CD1c-positive myeloid dendritic cell (primary cell): ENCODE data around the gene SNX2.
"Not testable (repeated sequence)": the region's sequence is repeated elsewhere in the genome, so short reads cannot be mapped to it uniquely, and the experiment has no call there.

Experiments used
- DNase-seq: peaks from one replicate; pipeline ENCODE4 v3.0.0-alpha.2; 2016; ENCODE audit errors: extremely low spot score

The SNX2 gene, protein sequence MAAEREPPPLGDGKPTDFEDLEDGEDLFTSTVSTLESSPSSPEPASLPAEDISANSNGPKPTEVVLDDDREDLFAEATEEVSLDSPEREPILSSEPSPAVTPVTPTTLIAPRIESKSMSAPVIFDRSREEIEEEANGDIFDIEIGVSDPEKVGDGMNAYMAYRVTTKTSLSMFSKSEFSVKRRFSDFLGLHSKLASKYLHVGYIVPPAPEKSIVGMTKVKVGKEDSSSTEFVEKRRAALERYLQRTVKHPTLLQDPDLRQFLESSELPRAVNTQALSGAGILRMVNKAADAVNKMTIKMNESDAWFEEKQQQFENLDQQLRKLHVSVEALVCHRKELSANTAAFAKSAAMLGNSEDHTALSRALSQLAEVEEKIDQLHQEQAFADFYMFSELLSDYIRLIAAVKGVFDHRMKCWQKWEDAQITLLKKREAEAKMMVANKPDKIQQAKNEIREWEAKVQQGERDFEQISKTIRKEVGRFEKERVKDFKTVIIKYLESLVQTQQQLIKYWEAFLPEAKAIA

GRCh38 chr5:122774861-122775549, at the start of gene SNX2:
TSS of gene SNX2 (plus strand) at chr5:122775080. CDS start at chr5:122775104, 24 bp downstream.
- DNase-seq: peak; percentile 92

- DNase-seq: no peak
Observed at GRCh38 chr5:122727112-122727541, 47.8 kb upstream of the SNX2 start.

DNA sequence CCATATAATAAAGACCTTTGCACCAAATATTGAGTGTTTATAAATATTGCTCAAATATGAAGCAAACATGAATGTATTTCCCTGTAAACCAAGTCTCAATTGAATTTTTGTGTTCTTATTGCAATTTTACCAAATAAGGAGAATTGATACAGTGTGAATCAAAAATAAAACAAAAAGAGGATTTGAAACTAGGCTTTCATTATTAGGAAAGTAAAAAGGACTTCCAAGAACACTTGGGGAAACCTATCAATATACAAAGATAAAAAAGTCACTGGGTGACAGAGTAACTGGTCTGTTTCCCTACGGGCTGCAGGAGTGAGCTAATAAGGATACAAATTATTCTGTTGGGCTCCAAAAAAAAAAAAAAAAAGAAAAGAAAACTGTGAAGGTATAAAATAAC, 44.8 kb upstream of the SNX2 start:
- peak; percentile 53 for DNase-seq

- DNase-seq: peak; percentile 32
Observed at GRCh38 chr5:122730456-122730855, 44.4 kb upstream of the SNX2 start.

DNA sequence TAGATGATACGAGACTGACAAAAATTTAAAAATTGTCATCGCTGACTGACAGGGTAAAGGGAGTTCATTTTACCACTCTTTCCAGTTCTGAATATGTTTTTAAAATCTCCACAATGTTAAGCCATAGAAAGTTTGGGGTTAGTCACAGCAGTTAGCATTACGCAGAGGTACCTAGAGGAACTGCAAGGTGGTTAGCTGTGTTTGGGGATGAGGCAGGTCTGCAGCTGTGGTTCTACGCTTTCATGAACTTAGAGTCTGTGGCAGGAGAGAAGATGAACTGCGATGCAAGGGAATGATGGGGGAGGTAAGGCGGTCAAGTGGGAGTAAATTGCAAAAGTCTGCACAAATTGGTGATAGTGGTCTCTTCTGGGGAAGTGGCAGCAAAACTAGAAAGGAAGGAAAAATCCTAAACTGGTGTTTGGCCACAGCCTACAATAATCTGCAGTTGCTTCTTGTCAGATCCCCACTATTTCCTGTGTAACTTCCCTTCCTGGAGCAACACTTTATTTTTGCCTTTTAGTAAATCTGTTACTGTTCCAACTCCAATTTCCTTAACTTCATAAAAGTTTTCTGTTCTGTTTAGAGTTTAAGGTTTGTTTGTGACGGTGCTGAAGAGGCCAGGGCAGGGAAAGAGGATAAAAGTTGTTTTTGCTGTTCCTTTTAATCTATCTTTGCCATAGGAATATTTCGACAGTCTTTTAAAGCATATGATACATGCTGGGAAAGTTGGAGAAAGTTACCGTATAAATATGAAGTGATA, 38.6 kb upstream of the SNX2 start:
- DNase-seq: no peak

DNA sequence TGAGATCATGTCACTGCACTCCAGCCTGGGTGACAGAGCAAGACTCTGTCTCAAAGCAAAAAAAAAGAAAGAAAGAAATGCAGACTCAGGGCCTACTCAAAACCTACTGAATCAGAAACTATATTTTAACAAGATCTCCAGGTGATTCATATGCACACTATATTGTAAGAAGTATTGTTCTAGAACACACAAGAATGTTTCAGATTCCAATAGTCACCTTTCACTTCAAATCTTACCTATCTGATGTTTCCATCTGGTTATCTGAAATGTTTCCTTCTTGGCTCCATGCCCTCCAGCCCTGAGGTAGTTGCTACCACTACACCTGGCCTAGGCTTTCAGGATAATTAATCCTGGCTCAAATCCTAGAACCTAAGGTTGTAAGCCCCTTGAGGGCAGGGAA, 36.8 kb upstream of the SNX2 start:
- no peak for DNase-seq

GRCh38 chr5:122741681-122742080, 33.2 kb upstream of the SNX2 start:
- DNase-seq: no peak

- no peak for DNase-seq
Observed at GRCh38 chr5:122743261-122743660, 31.6 kb upstream of the SNX2 start.

DNA sequence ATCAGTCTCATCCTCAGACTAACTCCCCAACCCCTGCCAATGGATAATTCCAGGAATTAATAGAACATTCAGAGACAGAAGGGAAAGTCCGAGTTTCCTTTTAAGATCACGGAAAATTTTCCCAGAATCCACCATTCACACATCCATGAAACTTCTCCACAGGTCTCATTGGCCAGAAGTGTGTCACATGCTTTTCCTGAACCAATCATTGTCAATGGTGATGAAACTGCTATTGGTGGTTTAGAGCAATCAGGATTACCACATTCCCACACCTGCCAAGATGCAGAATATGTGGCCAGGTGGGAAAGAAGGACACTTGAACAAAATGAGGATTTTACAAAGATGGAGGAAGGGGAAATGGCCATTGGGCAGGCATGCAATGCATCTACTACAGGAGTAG, 29.3 kb upstream of the SNX2 start:
- no peak for DNase-seq

GRCh38 chr5:122749886-122750285, 25.0 kb upstream of the SNX2 start:
- DNase-seq: no peak

- DNase-seq: no peak
Observed at GRCh38 chr5:122751293-122751782, 23.5 kb upstream of the SNX2 start.

GRCh38 chr5:122753500-122753899, 21.4 kb upstream of the SNX2 start:
- no peak for DNase-seq

GRCh38 chr5:122755783-122756182, 19.1 kb upstream of the SNX2 start:
- no peak for DNase-seq

GRCh38 chr5:122756264-122756911, 18.5 kb upstream of the SNX2 start:
- peak; percentile 87 for DNase-seq

DNA sequence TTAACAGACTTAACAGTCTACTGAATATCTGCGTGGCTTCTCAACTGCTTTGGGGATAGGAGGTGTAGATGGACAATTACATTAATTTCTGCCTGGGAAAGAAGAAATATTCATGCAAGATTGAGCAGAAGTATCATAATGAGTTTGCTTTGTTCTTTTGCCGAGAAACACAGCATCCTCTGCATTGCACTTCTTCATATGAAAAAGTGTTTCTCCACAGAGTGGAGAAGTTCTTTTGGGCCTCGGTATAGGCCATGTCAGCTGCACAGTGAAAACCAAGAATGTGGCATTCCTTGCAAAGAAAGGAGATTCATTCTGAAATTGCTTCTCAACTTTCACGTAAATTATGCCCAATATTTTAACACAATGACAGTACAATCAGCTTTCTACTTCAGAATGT, 17.6 kb upstream of the SNX2 start:
- DNase-seq: peak; percentile 24

GRCh38 chr5:122759241-122760070, 15.4 kb upstream of the SNX2 start:
- no peak for DNase-seq

- no peak for DNase-seq
Observed at GRCh38 chr5:122760236-122760635, 14.6 kb upstream of the SNX2 start.

GRCh38 chr5:122761115-122761514, 13.8 kb upstream of the SNX2 start:
- no peak for DNase-seq

DNA sequence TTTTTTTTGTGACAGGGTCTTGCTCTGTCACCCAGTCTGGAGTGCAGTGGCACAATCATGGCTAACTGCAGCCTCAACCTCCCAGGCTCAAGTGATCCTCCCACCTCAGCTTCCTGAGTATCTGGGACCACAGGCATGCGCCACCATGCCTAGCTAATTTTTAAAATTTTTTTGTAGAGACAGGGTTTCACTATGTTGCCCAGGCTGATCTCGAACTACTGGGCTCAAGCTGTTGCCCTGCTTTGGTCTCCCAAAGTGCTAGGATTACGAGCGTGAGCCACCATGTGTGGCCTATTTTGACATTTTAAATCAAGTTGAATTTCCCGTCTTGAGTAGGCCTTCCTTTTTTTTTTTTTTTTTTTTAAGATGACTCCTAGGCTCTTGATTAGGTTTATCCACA, 13.0 kb upstream of the SNX2 start:
- not testable (repeated sequence) for DNase-seq

- no peak for DNase-seq
Observed at GRCh38 chr5:122766130-122766529, 8.8 kb upstream of the SNX2 start.

DNA sequence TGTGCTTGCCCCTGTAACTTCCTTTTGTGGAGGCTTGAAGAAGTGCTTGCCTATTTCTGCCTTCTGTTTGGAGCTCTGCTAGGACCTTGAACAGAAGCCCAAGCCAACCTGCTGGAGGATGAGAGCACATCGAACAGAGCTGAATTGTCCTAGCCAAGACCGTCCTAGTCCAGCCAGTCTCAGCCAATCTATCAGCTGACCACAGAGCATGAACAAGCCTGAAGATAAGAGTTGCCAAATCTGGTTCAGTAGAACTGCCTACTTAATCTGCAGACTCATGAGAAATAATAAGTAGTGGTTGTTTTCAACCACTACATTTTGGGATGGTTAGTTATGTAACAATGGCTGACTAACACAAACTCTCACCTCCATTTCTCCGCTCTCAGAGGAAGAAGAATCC, 4.4 kb upstream of the SNX2 start:
- peak; percentile 31 for DNase-seq
